Measurements from ENCODE around the gene DRC7. TPM values are rescaled to one million over a fixed set of nuclear protein-coding genes. Genes with fewer than 3 reads are reported as not detected.

Gene DRC7
- total RNA-seq, 1 experiment from 2014 or later, result not detected

DNA sequence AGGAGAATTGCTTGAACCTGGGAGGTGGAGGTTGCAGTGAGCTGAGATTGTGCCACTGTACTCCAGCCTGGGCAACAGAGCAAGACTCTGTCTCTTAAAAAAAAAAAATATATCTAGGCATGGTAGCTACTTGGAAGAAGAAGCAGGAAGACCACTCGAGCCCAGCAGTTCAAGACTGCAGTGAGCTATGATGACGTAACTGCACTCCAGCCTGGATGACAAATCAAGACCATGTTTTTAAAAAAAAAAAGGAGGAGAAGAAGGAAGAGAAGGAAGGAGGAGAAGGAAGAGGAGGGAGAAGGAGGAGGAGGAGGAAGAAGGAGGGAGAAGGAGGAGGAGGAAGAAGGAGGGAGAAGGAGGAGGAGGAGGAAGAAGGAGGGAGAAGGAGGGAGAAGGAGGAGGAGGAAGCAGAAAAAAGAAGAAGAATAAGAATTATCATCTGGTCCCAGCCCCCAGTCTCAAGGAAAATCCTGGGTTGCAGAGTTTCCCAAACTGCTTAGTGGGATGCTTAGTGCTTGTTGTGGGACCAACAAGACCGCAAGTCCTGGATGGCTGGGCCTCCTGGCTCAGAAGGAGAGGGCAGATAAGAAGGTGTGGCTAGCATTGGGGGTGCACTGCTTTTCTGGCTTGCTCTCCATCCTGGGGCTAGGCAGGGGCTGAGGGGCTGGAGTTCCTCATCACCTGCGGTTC is 3.7 kb upstream of the DRC7 start:
- Histone ChIP-seq H3K27ac (ENCODE audit: low read length) (no peak overlapping the region), H3K4me1 (ENCODE audit: control insufficient read depth, insufficient read depth, low read length) (no peaks in the 10 kb centered on the region), H3K27me3 (ENCODE audit: control insufficient read depth, insufficient read depth, low read length) (no peaks in the 10 kb centered on the region), H3K4me3 (ENCODE audit: low read depth in 2 of 2, low read length in 2 of 2) (no peak overlapping the region), H3K9me3 (ENCODE audit: control insufficient read depth, insufficient read depth, low read depth, low read length) (no peaks in the 10 kb centered on the region), H3K36me3 (ENCODE audit: control insufficient read depth, insufficient read depth, low read length) (no peaks in the 10 kb centered on the region)
- ChIA-PET POLR2A (no interaction called here), CTCF (no interaction called here)
- intact Hi-C loops (cut with micrococcal nuclease; ENCODE audit: unreplicated experiment) (no loop called here), in situ Hi-C loops (cut with HindIII; ENCODE audit: low pct_unique_long_range_greater_than_20kb, low sequenced_read_pairs) (no loop called here)
- no TSS peak for BruUV-seq (replicated peaks)
- DNase-seq (ENCODE audit: low read depth, low spot score) (no peak), ATAC-seq (no peak)
- TF ChIP-seq TCF7L2 (IDR thresholded peaks at IDR 0.05; ENCODE audit: low read depth, low read length) (no peak), SIN3A (IDR thresholded peaks at IDR 0.05; ENCODE audit: borderline replicate concordance, insufficient read depth, low read depth, low read length) (no peak), POLR2AphosphoS5 (IDR thresholded peaks at IDR 0.05; ENCODE audit: low read depth, low read length) (no peak)
- TF ChIP-seq, protein P1, sequence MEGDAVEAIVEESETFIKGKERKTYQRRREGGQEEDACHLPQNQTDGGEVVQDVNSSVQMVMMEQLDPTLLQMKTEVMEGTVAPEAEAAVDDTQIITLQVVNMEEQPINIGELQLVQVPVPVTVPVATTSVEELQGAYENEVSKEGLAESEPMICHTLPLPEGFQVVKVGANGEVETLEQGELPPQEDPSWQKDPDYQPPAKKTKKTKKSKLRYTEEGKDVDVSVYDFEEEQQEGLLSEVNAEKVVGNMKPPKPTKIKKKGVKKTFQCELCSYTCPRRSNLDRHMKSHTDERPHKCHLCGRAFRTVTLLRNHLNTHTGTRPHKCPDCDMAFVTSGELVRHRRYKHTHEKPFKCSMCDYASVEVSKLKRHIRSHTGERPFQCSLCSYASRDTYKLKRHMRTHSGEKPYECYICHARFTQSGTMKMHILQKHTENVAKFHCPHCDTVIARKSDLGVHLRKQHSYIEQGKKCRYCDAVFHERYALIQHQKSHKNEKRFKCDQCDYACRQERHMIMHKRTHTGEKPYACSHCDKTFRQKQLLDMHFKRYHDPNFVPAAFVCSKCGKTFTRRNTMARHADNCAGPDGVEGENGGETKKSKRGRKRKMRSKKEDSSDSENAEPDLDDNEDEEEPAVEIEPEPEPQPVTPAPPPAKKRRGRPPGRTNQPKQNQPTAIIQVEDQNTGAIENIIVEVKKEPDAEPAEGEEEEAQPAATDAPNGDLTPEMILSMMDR (IDR thresholded peaks at IDR 0.05), result no peak
- TF ChIP-seq, protein P2, sequence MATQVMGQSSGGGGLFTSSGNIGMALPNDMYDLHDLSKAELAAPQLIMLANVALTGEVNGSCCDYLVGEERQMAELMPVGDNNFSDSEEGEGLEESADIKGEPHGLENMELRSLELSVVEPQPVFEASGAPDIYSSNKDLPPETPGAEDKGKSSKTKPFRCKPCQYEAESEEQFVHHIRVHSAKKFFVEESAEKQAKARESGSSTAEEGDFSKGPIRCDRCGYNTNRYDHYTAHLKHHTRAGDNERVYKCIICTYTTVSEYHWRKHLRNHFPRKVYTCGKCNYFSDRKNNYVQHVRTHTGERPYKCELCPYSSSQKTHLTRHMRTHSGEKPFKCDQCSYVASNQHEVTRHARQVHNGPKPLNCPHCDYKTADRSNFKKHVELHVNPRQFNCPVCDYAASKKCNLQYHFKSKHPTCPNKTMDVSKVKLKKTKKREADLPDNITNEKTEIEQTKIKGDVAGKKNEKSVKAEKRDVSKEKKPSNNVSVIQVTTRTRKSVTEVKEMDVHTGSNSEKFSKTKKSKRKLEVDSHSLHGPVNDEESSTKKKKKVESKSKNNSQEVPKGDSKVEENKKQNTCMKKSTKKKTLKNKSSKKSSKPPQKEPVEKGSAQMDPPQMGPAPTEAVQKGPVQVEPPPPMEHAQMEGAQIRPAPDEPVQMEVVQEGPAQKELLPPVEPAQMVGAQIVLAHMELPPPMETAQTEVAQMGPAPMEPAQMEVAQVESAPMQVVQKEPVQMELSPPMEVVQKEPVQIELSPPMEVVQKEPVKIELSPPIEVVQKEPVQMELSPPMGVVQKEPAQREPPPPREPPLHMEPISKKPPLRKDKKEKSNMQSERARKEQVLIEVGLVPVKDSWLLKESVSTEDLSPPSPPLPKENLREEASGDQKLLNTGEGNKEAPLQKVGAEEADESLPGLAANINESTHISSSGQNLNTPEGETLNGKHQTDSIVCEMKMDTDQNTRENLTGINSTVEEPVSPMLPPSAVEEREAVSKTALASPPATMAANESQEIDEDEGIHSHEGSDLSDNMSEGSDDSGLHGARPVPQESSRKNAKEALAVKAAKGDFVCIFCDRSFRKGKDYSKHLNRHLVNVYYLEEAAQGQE (IDR thresholded peaks at IDR 0.05; ENCODE audit: insufficient read depth in 1 of 2, low read depth in 2 of 2, low read length in 1 of 2), result no peak

DNA sequence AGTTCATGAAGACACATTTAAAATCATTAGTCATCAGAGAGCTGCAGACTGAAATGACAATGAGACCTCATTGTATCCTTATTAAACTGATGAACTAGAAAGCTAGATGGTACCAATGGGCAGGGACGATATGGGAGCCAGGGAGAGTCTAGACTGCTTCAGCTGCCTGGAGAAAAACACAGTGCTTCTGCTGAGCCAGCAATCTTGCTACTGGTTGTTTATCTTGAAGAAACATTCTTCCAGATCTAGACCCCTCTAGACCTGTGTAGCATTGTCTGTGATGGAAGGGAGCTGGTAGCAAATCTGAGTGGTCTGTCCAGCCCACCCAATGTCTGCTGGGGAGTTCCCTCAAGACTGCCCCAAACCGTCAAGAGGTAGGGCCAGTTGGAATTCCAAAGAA is 2.0 kb upstream of the DRC7 start:
- BruUV-seq (replicated peaks), result no TSS peak
- no peak for ATAC-seq
- no peak overlapping the region for H3K4me3 ChIP-seq (ENCODE audit: low read depth in 2 of 2, low read length in 2 of 2)
- no peak for DNase-seq (ENCODE audit: low read depth, low spot score)
- in situ Hi-C loops (cut with HindIII; ENCODE audit: low pct_unique_long_range_greater_than_20kb, low sequenced_read_pairs) (no loop called here), intact Hi-C loops (cut with micrococcal nuclease; ENCODE audit: unreplicated experiment) (no loop called here)
- no peaks in the 10 kb centered on the region for H3K4me1 ChIP-seq (ENCODE audit: control insufficient read depth, insufficient read depth, low read length)
- H3K27me3 ChIP-seq (ENCODE audit: control insufficient read depth, insufficient read depth, low read length), result no peaks in the 10 kb centered on the region
- H3K36me3 ChIP-seq (ENCODE audit: control insufficient read depth, insufficient read depth, low read length), result no peaks in the 10 kb centered on the region
- POLR2A ChIA-PET, result no interaction called here
- H3K9me3 ChIP-seq (ENCODE audit: control insufficient read depth, insufficient read depth, low read depth, low read length), result no peaks in the 10 kb centered on the region
- CTCF ChIA-PET, result no interaction called here
- TF ChIP-seq, protein P2 (IDR thresholded peaks at IDR 0.05; ENCODE audit: insufficient read depth in 1 of 2, low read depth in 2 of 2, low read length in 1 of 2), result no peak
- no peak for TF ChIP-seq SIN3A (IDR thresholded peaks at IDR 0.05; ENCODE audit: borderline replicate concordance, insufficient read depth, low read depth, low read length)
- no peak for TF ChIP-seq TCF7L2 (IDR thresholded peaks at IDR 0.05; ENCODE audit: low read depth, low read length)
- no peak for TF ChIP-seq POLR2AphosphoS5 (IDR thresholded peaks at IDR 0.05; ENCODE audit: low read depth, low read length)
- TF ChIP-seq, protein P1 (IDR thresholded peaks at IDR 0.05), result no peak
- H3K27ac ChIP-seq (ENCODE audit: low read length), result no peak overlapping the region
